NCI-H446 (cell line): Measurements from ENCODE around the gene HAAO.
A peak's percentile ranks its signal among the peaks of the same experiment; 100 is the strongest.
"Not testable (repeated sequence)": the region's sequence is repeated elsewhere in the genome, so short reads cannot be mapped to it uniquely, and the experiment has no call there.

Experiments used
- DNase-seq, 2 experiments: peaks; one replicate each; lab custom pipeline; 2025; lab: John Stamatoyannopoulos, UW

HAAO gene

GRCh38 chr2:42792583-42793333, at the start of gene HAAO:
Gene HAAO, minus strand, starts transcription at chr2:42792583. Its CDS starts 47 bp downstream, at chr2:42792536.
- DNase-seq = no peak

DNA sequence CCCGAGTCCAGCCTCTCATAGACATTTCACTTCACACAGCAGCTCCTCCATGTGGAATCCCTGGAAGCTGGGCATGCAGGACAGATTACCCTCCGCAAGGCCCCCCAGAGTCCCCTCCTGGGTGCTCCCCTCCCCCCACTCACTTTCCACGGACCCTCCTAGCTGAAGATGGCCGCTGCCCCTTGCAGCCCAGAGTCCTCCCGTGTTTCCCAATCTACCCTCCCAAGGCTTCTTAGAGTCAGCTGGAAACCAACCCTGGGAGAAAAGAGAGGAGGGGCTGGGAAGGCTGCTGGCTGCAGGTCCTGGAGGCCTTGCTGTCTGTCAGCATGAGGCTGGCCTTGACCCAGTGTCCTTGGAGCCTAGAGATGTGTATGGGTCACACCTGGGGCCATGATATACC, 49.0 kb upstream of the HAAO start:
- no peak for DNase-seq

- DNase-seq = no peak
Observed at GRCh38 chr2:42840760-42841159, 48.4 kb upstream of the HAAO start.

GRCh38 chr2:42839809-42840501, 47.6 kb upstream of the HAAO start:
- no peak for DNase-seq

- DNase-seq = no peak
Observed at GRCh38 chr2:42838133-42838532, 45.8 kb upstream of the HAAO start.

DNA sequence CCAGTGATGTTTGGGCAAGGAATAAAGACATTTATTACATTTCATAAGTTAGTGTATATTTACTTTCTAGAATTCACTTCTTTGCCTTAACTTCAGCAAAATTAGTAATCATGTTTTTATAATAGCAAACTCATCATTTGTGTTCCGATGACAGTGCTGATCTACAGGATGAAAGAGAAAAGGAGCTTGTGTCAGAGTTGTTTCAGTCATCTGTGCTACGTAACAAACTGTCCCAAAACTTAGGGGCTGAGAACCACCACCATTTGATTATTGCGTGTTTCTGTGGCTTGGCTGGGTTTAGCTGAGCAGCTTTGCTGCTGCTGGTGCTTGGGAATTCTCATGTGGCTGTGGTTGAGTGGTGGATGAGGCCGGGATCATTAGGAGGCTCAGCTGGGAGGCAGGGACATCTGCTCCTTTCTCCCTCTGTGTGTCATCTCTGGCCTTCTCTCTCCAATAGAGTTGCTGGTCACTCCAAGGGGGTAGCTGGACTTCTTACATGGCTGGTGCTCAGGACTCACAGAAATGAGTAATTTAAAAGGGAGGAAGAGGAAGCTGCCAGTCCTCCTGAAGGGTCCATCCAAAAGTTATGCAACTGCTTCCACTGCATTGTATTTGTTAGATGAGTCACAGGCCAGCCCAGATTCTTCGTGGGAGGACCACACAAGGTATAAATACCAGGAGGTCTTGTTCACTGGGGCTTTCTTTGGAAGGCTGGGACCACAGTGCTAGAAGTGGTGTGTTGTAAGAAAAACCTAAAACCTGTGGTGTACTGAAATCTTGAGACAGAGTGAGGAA, 43.4 kb upstream of the HAAO start:
- DNase-seq = no peak

- no peak for DNase-seq
Observed at GRCh38 chr2:42834161-42834560, 41.8 kb upstream of the HAAO start.

GRCh38 chr2:42832289-42832634, 39.9 kb upstream of the HAAO start:
- no peak for DNase-seq

DNA sequence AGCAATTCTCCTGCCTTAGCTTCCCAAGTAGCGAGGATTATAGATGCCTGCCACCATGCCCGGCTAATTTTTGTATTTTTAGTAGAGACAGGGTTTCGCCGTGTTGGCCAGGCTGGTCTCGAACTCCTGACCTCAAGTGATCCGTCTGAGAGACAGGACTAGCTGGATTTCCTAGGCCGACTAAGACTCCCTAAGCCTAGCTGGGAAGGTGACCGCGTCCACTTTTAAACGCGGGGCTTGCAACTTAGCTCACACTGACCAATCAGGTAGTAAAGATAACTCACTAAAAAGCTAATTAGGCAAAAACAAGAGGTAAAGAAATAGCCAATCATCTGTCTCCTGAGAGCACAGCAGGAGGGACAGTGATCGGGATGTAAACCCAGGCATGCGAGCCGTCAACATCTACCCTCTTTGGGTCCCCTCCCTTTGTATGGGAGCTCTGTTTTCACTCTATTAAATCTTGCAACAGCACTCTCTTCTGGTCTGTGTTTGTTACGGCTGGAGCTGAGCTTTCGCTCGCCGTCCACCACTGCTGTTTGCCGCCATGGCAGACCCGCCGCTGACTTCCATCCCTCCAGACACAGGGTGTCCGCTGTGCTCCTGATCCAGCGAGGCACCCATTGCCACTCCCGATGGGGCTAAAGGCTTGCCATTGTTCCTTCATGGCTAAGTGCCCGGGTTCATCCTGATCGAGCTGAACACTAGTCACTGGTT, 39.3 kb upstream of the HAAO start:
- DNase-seq = not testable (repeated sequence)

- no peak for DNase-seq
Observed at GRCh38 chr2:42830922-42831574, 38.7 kb upstream of the HAAO start.

- no peak for DNase-seq
Observed at GRCh38 chr2:42829671-42830440, 37.5 kb upstream of the HAAO start.

DNA sequence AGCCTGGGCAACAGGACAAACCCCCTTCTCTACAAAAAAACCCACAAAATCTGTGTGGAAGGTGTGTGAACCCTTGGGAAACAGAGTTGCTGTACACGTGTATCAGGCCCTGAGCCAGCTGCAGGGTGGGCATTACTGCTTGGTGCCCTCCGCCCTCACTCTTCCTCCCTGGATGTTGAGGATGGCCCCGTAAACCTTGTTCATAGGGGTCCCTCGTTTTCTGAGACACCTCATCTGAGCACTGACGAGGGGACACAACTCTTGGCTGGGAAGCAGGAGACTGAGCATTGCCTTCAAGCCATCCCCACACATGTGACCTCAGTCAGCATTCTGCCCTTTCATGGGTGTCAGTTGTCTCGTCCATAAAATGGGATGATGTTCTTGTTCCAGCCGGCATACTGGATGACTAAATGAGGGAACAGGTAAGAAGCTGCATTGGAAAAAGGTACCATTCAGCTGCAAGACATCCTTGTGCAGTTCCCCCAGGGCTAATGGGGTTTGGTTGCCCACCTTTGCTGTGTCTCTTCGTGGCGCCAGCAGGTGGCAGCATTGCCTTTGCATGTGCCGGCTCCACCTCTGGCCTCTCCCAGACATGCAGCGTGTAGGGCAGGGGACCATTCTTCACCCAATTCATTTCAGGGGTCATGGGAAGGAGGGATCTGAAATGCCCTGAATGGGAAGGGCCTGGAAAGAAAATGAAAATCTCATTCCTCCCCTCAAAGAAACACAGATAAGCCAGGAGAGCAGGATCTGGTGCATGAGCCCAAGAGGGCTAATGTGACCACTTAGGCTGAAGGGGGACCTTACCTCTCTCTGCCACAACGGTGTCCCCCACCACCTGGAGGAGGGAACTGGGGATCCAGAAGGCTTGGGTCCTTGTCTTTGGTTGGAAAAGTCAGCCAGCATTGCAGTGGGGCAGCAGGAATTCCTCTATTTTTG, 36.4 kb upstream of the HAAO start:
- DNase-seq = peak; percentile 46 to 76

- DNase-seq = peak; percentile 52 to 89
Observed at GRCh38 chr2:42827647-42828486, 35.5 kb upstream of the HAAO start.

DNA sequence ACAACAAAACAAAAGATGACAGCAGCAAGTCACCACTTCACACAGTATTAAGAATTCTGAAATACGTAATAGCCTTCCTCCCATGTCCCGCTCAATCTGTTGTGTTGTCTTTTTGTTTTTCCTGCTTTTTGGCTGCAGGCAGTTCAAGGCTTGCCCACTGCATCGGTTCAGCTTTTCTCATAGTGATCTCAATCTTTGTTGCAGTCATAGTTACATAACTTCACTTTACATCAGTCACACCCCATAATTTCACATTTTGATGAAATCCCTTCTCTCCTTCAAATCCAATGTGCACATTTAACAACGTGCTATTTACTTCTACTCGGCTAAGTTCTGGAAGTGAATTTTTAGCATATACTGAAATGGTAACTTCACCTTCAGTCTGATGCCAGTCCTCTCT, 33.8 kb upstream of the HAAO start:
- DNase-seq = no peak

DNA sequence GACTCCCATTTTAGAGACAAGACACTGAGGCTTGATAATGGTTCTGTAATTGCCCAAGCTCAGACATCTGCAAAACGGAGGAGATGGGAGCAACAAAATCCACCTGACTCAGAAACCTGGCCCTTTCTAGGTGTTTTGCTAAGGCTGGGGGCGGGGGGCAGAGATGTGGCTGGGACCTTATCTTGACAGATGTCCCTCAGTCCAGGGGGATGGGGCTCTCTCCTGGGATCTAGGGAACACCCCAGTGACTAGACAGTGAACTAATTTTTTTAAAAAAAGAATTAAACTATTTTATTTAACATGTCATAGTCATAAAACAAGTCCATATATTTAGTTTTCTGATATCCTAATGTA, 32.0 kb upstream of the HAAO start:
- DNase-seq = no peak

DNA sequence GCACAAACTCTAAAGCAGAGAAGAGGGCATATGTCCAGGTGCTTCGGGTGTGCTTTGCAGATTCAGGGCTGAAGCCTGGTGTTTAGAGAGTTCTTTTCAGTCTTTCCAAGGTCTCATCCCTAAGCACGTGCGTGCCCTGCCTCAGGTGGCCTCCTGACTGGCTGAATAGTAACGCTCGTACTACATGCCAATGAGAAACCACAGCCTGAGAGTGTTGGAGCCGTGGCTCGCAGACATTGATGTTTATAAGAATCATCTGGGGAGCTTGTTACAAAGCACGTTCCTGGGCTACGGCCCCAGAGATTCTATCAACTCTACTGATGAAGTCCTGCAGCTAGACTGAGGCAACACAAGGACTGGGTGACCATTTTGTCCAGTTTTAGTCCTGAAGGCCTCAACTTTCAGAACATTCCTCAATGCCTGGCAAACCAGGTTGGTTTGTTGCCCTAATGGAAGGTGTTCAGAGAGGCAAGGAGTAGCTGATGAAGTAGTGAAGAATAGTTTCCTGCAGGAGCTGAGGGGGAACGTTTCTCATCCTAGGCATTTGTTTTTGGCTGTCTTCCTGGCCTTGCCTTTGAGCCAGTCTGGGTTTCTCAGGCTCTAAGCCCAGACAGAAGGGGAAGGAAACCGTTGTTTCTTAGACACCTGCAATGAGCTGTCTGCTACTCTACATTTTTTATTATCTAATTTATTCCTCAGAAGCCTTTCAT, 31.5 kb upstream of the HAAO start:
- DNase-seq = no peak

GRCh38 chr2:42819160-42819559, 26.8 kb upstream of the HAAO start:
- DNase-seq = no peak

DNA sequence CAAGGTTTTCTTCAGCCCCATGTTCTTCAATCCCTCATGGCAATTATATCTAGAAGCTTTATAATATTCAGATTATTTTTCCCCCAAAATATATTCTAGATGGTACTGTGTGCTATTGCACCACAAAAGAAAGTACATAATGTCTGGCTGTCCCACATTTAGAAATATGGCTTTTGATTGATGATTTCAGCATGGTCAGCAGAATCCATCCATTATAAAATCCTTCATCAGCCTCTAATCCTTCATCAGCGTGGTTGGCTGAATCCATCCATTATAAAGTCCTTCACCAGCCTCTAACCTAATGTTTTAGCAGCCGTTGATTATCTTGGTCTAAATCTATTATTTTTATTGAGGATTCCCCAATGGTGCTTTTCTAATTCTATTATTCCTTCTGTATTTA, 23.3 kb upstream of the HAAO start:
- no peak for DNase-seq
